WI38 (cell line): ENCODE data around the gene CPT1A.

Experiments
- H3K4me3 ChIP-seq: 2 replicates; pipeline ENCODE4 v1.5.1; 2011; ENCODE audit warnings: low read depth, mild to moderate bottlenecking, control low read depth, low read length
- CTCF ChIP-seq: IDR thresholded peaks from 2 replicates; pipeline ENCODE4 v1.5.1; 2012; ENCODE audit warnings: low read depth, mild to moderate bottlenecking, control low read depth, low read length

The CPT1A gene

GRCh38 chr11:68743539-68743938 is 98.2 kb downstream of the CPT1A start:
- no peak for TF ChIP-seq CTCF
- H3K4me3 ChIP-seq, result no peak overlapping the region

- H3K4me3 ChIP-seq, result no peak overlapping the region
- TF ChIP-seq CTCF, result no peak
Measured at GRCh38 chr11:68741463-68741862, 100.3 kb downstream of the CPT1A start.

GRCh38 chr11:68735646-68736045 is 106.1 kb downstream of the CPT1A start:
- no peak for TF ChIP-seq CTCF
- no peak overlapping the region for H3K4me3 ChIP-seq

GRCh38 chr11:68735125-68735524 is 106.6 kb downstream of the CPT1A start:
- no peak overlapping the region for H3K4me3 ChIP-seq
- no peak for TF ChIP-seq CTCF

- no peak for TF ChIP-seq CTCF
- H3K4me3 ChIP-seq, result no peak overlapping the region
Measured at GRCh38 chr11:68734111-68734510, 107.6 kb downstream of the CPT1A start.

- H3K4me3 ChIP-seq, result no peak overlapping the region
- no peak for TF ChIP-seq CTCF
Measured at GRCh38 chr11:68727783-68728182, 113.9 kb downstream of the CPT1A start.

- no peak for TF ChIP-seq CTCF
- no peak overlapping the region for H3K4me3 ChIP-seq
Measured at GRCh38 chr11:68724293-68724692, 117.4 kb downstream of the CPT1A start.
